Activated CD4-positive, CD25-positive, alpha-beta regulatory T cell treated with anti-CD3 and anti-CD28 coated beads, Interleukin-2, amount 50 U/mL, for 16 hours (primary cell): ENCODE results near the gene FUZ.

Source experiments
- DNase-seq: peaks from one replicate; pipeline ENCODE4 v3.0.0-alpha.2; 2020; ENCODE audit warnings: low read depth, low spot score

The FUZ gene

DNA sequence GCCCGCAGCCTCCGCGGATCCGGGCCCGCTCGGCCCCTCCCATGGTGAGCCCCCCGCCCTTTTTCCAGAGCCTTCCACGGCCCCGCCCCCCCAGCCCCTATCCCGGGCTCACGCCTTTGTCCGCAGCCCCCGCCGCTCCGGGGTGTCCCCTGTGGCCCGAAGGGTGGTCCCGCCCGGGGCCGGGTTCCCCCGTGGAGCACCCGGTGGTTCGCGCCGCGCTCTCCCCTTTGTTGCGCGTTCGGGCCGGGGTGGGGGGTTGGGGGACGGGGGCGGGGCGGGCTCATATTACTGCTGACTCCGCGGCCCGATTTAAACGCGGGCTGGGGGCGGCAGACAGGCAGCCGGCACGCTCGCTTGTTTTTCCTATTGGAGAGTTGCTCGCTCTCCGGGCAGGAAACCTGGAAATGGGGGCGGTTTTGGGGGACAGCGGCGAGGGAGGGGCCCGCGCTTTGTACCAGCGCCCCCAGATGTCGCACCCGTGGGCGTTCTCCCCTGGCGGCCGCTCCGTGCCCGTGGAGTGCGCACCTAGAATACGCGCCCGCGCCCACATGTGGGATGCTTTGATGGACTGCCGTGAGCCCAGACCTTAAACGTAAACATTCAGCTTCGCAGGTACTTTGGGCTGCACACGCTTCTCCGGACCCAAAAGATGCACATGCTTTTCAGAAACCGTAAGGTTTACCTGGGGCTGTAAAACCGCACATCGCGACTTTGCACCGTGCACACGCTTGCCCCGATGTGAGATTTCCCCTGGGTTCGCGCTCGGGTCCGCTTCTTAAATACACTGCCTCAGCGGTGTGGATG lies 38.6 kb upstream of the FUZ start:
- no peak for DNase-seq

DNA sequence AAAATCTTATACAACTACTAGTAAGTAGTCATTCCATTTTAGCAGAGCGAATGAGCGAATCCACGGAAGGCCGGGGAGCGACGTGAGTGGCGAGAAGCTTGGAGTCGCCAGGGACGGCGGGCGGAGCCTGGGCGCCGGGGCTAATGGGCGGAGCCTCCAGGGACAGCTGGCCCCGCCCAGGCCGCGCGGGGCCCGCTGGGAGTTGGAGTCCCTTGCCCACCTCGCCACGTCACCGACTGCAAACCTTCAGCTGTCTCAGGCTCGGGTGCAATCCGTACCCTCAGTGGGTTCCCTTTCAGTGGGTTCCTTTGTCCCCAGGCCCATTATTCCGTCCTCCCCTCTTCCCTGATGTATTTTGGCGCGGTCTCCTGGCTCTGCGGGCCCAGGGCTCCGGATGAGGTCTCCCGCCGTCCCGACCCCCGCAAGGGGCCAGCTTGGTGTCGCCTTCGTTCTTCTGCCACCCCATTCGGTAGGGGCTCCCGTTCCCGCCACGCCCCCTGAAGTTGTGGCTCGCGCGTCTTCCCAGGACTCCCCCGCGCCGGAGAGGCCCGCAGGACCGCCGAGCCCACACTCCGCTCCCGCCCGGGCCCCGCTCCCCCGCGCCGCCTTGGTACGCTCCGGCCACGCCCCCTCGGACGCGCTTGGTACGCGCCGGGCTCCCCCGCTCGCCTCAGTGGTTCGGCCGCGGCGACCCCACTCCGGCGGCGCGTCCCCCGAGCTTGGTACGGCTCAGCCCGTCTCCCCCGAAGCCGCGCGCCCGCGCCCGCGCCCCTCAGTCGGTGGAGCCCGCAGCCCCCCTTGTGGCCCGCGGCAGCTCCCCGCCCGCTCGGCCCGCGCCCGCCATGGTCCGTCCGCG lies 37.6 kb upstream of the FUZ start, which contains the start of gene PTOV1:
Gene PTOV1, plus strand, starts transcription at position 673 of the 856 bp plus-strand sequence.
- peak; percentile 69 for DNase-seq

DNA sequence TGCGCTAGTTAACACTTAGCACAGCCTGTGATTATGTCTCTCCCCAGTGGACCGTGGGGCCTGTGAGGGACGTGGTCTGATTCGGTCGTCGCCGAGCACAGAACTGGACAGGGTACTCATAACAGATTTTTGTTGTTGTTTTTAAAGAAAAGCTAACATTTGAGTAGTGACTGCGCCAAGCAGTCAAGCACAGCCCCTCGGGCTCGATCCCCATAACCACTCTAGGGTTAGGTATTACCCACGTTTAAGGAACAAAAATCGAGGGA lies 37.1 kb upstream of the FUZ start:
- no peak for DNase-seq

GRCh38 chr19:49849433-49850220 lies 36.5 kb upstream of the FUZ start:
- no peak for DNase-seq

- no peak for DNase-seq
Measured at GRCh38 chr19:49848938-49849337, 35.8 kb upstream of the FUZ start.

DNA sequence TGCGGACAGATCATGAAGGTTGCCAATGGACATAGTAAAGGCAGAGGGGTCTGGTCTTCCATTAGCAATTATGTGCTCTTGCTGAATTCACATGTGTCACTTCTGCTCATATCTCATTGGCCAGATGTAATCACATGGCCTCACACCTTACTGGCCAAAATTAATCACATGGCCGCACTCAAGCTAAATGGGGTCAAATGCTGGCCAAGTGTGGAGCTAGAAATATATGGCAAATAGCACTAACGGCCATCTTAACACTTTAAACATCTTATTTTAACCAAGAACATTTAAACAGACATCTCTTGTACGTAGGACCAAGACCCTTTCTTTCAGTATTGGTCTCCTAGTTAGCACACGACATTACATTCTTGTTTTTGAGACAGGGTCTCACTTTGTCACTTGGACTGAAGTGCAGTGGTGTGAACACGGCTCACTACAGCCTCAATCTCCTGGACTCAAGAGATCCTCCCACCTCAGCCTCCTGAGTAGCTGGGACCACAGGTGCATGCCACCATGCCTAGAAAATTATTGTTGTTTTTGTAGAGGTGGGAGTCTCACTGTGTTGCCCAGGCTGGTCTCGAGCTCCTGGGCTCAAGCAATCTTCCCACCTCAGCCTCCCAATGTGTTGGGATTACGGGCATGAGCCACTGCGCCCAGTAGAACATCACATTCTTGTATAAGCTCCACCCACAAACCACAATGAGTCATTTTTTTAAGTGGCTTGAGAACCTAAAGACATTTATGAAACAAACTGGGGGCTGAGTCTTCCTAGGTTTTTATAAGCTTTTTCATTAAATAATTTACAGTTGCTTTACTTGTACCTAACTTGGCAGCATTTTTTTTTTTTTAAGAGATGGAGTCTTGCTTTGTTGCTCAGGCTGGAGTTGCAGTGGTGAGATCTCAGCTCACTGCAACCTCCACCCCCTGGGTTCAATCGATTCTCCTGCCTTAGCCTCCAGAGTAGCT lies 34.9 kb upstream of the FUZ start:
- DNase-seq: no peak

GRCh38 chr19:49846408-49846807 lies 33.3 kb upstream of the FUZ start:
- DNase-seq: no peak

GRCh38 chr19:49845414-49845813 lies 32.3 kb upstream of the FUZ start:
- no peak for DNase-seq

DNA sequence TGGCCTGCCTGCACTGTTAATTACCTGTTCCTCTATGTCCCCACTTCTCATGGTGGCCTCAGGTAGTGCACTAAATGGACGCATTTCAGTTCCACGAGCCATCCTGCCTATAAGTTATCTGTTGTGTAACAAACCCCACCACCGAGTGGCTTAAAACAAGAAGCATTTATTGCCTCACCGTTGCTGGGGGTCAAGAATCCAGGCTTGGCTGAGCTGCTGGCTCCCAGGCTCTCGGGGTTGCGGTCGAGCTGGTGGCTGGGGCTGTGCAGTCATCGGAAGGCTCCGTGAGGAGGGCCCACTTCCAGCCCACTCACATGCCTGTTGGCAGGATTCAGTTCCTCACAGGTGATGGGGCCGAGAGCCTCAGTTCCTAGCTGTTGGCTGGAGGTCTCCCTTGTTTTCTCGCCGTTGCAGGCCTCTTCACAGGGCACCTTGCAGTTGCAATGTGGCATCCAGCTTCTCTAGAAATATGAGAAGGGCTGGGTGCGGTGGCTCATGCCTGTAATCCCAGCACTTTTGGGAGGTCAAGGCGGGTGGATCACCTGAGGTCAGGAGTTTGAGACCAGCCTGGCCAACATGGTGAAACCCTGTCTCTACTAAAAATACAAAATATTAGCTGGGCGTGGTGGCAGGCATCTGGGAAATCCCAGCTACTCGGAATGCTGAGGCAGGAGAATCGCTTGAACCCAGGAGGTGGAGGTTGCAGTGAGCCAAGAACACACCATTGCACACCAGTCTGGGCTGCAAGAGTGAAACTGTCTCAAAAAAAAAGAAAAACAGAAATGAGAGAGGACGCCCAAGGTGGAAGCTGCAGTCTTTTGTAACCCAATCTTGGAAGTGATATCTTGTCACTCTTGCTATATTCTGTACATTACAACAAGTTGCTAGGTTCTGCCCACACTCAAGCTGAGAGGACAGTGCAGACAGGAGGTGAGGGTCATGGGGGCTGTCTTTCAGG lies 31.3 kb upstream of the FUZ start:
- DNase-seq: no peak

- no peak for DNase-seq
Measured at GRCh38 chr19:49843265-49843664, 30.2 kb upstream of the FUZ start.

DNA sequence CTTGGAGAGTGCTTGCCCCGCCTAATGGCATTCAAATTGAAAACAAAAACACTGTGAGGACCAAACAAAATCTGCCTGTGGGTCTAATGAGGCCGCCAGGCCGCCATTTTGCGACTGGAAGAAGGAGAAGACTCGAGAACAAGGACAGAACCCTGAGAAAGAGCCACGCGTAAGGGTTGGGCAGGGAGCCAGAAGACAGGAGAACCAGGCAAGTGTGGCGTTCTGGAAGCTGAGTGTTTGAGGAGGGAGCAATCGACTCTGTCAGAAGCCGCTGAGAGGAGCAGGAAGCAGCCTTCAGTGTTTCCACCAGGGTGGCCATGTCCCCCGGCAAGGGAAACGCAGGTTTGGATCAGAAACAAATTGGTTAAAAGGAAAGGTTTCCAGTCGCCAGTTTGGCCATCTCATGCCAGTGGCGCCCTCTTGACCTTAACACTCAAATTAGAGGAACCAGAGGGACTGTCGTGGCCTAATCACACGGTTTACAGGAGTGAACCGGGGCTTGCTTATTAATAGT lies 27.7 kb upstream of the FUZ start:
- DNase-seq: no peak

DNA sequence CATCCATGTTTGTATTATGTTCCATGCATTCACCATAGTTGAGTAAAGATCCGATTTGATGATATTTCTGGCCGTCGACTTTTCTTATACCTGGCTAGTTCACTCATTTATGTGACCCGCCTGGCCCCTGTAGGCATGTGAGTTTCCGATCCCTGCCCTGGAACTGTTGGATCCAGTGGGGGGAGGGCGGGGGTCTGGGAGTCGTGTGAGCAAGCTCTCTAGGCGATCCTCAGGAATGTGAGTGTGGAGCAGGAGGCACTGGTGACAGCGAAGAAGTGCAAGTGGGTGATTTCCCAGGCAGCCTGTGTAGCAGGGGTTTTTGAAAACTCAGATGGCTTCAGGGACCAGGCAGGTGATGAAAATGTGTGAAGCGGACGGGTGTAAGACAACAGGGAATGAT lies 27.2 kb upstream of the FUZ start:
- DNase-seq: no peak

DNA sequence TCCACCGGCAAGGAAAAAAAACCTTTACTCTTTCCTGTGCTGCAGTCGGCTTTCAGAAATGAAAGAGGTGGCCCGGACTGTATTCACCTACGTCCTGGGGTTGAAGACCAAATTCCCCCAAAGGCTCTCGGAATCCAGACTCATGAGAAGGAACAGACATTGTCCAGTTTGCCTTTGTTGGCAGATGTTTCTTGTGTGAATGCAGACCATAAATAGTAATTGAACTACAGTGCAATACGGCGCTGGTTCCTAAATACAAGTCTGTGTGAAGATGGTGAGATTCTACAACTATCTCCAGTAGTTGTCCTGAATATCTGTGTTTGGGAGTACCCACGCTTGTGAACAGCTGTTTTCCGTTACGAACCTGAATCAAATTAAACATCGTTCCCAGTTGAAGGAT lies 26.6 kb upstream of the FUZ start:
- no peak for DNase-seq

- DNase-seq: no peak
Measured at GRCh38 chr19:49838885-49839588, 25.9 kb upstream of the FUZ start.

- DNase-seq: no peak
Measured at GRCh38 chr19:49837425-49837824, 24.3 kb upstream of the FUZ start.

DNA sequence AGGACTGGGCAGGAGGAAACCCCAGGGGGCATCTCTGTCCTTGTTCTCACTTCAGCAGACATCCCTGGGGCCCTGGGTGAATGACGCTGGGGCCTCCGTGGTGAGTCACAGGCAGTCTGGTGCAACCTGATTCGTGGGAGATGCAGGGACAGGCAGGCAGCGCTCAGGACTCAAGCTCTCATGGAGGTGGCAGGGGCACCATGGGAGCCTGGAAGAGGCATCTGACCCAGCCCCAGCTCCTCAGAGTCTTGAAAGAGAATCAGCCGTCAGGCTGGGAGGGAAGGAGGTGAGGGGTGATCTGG lies 23.9 kb upstream of the FUZ start:
- no peak for DNase-seq

DNA sequence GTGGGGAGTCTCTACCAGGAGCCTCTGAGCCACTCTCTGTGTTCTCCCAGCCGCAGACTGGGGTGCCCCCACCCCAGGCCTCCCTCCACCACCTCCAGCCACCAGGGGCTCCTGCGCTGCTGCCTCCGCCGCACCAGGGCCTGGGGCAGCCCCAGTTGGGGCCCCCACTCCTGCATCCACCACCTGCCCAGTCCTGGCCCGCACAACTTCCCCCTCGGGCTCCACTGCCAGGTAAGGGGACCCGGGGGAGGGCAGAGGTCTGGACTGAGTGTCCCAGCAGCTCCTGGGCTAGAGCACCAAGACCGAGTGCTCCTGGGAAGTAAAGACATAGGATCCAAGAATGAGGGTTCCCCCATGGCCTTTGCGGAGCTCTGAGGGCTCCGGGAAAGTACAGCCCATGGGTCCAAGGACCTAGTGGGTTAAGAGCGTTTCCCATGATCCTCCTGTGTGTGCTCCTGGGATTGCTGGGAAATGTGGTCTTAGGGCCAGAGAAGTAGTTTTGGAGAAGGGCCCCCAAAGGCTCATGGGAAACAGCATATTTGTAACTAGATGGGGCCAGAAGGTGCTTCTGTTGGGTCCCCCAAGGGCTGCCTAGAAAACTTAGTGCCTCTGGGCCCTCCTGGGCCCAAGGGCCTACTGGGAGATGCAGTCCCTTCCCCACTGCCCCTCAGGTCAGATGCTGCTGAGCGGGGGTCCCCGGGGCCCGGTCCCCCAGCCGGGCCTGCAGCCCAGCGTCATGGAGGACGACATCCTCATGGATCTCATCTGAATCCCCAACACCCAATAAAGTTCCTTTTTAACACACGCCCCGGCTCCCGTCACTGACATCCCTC lies 23.3 kb upstream of the FUZ start:
- no peak for DNase-seq

GRCh38 chr19:49835562-49835961 lies 22.5 kb upstream of the FUZ start:
- DNase-seq: no peak
